Renal cortex interstitium (tissue), 11 donors: ENCODE data around the gene LRSAM1. TPM values are rescaled to one million over a fixed set of nuclear protein-coding genes. Genes with fewer than 3 reads are reported as not detected.
A peak's percentile ranks its signal among the peaks of the same experiment; 100 is the strongest.

Experiments
- DNase-seq, 11 donors: peaks; one replicate each; pipeline ENCODE4 v3.0.0-alpha.2; 2013; ENCODE audit warnings: low read depth in 9 of 11, low spot score in 4 of 11; ENCODE audit errors: extremely low read depth in 1 of 11
- polyA plus RNA-seq, 3 donors: library from polyadenylated mRNA; unstranded; fragments of 120-200 nt; gene quantifications; one replicate each; pipeline ENCODE4 v1.2.1, GENCODE V29; 2013; ENCODE audit not compliant: insufficient read length in 3 of 3

LRSAM1 gene
- polyA plus RNA-seq, 3 donors: 16.4 to 24.9 (median 17.8) TPM

DNA sequence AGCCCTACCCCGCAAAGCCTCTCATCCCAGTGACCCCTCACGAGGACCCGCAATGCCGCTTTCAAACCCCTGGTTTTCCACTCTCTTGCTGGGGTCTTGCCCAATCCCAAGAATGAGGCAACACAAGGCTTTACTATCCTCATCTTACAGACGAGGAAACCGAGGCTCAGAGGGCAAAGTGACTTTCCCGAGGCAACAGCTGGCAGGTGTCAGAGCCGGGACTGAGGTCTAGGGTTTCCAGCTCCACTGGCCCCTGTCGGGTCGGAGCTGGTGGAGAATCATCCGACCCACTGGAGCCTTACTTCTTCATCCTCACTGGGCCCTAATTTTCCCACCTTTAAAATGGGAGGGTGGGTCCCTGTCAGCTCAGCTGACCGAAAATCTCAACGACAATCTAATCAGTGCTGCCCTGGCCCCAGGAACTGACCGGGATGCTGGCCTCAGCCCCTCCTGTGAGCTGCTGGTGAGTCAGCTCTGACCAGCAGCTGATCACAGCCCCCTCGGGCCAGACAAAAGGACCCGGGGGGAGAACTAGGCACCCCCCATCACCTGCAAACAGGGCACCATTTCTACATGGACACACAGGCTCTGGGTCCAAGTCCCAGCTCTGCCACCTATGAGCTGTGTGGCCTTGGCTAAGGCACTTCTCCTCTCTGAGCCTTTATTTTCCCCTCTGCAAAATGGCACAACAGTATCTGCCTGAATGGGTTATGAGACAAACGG, 88.1 kb downstream of the LRSAM1 start:
- DNase-seq: no peak

GRCh38 chr9:127539982-127540663, 88.8 kb downstream of the LRSAM1 start:
- DNase-seq: no peak

DNA sequence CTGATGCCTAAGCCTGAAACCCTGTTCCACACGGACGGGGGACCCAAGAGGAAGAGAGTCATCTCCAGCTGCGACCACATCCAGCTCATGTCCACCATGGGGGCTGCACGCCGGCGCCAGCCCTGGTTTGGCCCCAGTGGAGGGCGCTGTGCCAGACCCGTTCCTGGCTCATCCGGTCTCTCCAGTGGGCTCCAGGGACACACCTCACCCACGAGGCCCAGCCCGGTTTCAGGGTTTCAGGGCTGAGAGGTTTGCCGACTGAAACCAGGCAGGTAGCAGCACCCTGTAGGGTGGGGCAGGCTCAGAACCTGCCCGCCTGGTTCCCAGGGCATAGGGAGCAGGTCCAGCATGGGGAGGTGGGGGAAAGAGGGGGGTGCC, 89.3 kb downstream of the LRSAM1 start:
- no peak for DNase-seq

DNA sequence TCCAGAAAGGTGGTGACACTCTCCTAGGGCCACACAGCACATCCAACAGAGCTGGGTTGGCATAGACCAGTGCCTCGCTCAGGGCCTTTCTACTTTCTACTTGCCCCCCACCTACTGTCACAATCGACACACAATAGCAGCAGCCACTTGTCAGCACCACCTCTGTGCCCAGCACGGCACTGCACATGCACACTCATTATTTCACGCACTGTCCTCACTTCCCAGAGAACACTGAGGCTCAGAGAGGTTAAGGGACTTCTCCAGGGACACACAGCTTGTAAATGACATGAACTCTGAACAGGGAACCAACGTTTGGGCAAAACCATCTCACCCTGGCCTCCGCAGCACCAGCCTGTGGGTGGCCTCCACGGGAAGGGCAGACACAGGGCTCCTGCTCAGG, 89.9 kb downstream of the LRSAM1 start:
- no peak for DNase-seq

- no peak for DNase-seq
Measured at GRCh38 chr9:127541865-127542264, 90.6 kb downstream of the LRSAM1 start.

DNA sequence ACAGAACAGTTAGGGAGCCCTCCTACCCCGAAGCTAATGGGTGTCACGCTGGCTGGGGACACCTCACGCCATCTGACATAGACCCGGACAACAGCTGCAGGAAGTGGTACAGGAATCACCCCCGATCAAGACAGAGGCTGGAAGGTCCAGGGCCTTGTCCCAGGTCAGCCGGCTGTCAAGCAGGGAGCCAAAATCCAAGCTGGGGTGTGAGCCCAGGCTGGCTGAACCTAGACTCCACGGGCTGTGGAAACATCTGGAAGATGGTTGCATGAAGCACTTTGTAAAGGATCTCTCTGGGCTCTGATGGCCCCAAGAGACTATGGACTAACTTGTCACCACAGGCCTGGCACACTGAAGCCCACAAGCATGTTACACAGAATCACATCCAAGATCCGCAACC, 91.9 kb downstream of the LRSAM1 start:
- DNase-seq: no peak

- DNase-seq: no peak
Measured at GRCh38 chr9:127543973-127544533, 92.7 kb downstream of the LRSAM1 start.

GRCh38 chr9:127545196-127546124, 94.2 kb downstream of the LRSAM1 start:
- peak in 3 of 11 donors; percentile 72 to 82 (median 74) for DNase-seq

GRCh38 chr9:127546125-127546832, 95.0 kb downstream of the LRSAM1 start:
- DNase-seq: no peak

- DNase-seq: no peak
Measured at GRCh38 chr9:127548352-127548881, 97.1 kb downstream of the LRSAM1 start.

DNA sequence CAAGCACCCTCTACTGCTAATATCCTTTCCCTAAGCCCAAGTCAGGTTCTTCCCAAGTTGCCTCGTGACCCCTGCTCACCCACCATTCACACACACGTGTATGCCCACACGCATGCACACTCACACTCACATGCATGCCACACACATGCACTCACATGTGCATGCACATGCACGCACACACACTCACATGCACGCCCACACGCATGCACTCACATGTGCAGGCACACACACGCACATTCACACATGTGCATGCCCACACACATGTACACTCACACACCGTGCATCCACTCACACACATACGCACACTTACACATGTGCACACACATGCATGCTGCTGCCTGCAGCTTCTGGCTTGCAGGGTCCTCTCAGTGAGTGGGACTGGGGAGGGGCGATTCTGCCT, 97.9 kb downstream of the LRSAM1 start:
- no peak for DNase-seq

GRCh38 chr9:127549751-127550150, 98.4 kb downstream of the LRSAM1 start:
- DNase-seq: no peak

DNA sequence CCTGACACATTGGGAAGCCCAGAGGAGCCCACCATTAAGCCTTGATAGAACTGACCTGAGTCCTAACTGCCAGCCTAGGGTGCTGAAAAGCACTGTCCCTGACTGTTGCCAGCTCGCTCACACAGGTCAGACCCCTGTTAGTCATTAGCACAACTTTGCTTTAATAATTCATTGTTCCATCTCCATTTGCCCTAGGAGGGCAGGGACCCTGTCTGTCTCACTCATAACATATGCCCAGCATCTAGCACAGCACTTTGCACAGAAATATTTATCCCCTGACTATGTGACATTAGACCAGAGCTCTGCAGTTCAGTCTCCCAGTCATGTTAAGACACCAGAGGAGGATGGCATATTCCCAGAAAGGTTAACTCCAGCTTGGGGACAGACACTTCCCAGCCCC, 99.0 kb downstream of the LRSAM1 start:
- DNase-seq: no peak

DNA sequence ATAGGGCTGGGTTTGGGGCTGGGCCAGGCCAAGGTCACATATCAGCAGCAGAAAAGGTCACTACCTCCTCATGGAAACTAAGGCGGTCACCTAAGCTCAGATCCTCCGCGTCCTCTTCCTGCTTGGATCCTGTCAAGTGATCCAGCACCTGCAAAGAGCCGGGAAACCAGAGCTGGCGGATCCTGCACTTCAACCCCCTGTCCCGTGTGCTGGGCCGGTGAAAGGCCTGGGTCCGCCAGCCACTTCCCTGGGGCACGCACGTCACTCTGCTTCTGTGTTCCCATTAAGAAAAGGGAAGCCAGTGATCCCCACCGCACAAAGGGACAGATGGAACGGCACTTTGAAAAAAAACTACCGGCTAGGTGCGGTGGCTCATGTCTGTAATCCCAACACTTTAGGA, 99.4 kb downstream of the LRSAM1 start:
- DNase-seq: no peak

Other genes starting within 250 kb of the LRSAM1 start
- 10 to 100 TPM; 13.9 to 18.1 (median 16.1) TPM for gene GARNL3, start 186.7 kb upstream of the LRSAM1 start, polyA plus RNA-seq
- gene SLC2A8, start 54.3 kb upstream of the LRSAM1 start, polyA plus RNA-seq: 10 to 100 TPM; 15.0 to 25.0 (median 19.2) TPM
- gene ZNF79, start 27.1 kb upstream of the LRSAM1 start, polyA plus RNA-seq: 1 to 10 TPM; 6.3 to 7.5 (median 6.4) TPM
- gene RPL12, start 104 bp upstream of the LRSAM1 start, polyA plus RNA-seq: 1,000 to 10,000 TPM; 1,370 to 1,528 (median 1,526) TPM
- 10 to 100 TPM; 28.9 to 35.2 (median 30.2) TPM for gene STXBP1, start 160.8 kb downstream of the LRSAM1 start, polyA plus RNA-seq